ENCODE data around the gene ATP11B. TPM values are rescaled to one million over a fixed set of nuclear protein-coding genes. Genes with fewer than 3 reads are reported as not detected.

Gene ATP11B
- total RNA-seq, 2 donors from 2014 or later, result 100 to 129 TPM

DNA sequence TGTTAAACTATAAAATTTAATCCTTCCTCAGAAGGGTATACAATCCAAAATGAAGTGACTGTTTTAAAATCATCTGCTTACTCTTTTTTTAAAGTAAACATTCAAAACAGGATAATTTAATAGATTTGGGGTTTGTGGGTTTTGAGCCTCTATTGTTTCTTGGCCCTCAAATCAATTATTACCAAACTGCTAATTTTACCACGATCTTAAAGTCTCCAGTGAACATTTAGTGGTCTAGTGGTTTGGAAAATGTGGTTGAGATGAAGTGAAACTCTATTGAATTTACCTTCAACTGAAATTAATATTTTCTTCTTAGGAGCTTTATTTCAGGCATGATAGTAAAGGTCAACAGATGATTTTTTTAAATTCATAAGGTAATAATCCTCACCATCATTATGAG lies 11.2 kb upstream of the ATP11B start:
- TF ChIP-seq, protein P1, sequence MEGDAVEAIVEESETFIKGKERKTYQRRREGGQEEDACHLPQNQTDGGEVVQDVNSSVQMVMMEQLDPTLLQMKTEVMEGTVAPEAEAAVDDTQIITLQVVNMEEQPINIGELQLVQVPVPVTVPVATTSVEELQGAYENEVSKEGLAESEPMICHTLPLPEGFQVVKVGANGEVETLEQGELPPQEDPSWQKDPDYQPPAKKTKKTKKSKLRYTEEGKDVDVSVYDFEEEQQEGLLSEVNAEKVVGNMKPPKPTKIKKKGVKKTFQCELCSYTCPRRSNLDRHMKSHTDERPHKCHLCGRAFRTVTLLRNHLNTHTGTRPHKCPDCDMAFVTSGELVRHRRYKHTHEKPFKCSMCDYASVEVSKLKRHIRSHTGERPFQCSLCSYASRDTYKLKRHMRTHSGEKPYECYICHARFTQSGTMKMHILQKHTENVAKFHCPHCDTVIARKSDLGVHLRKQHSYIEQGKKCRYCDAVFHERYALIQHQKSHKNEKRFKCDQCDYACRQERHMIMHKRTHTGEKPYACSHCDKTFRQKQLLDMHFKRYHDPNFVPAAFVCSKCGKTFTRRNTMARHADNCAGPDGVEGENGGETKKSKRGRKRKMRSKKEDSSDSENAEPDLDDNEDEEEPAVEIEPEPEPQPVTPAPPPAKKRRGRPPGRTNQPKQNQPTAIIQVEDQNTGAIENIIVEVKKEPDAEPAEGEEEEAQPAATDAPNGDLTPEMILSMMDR (IDR thresholded peaks at IDR 0.05), result no peak
- Histone ChIP-seq H3K4me3 (no peak overlapping the region), H3K36me3 (no peaks in the 10 kb centered on the region), H3K27me3 (no peaks in the 10 kb centered on the region), H3K27ac (no peak overlapping the region), H3K9ac (ENCODE audit: low read depth in 2 of 2, low read length in 2 of 2) (no peak overlapping the region), H3K4me1 (no peaks in the 10 kb centered on the region), H3K9me3 (no peaks in the 10 kb centered on the region)
- intact Hi-C loops (cut with DNase I), result no loop called here
- DNase-seq, result no peak

DNA sequence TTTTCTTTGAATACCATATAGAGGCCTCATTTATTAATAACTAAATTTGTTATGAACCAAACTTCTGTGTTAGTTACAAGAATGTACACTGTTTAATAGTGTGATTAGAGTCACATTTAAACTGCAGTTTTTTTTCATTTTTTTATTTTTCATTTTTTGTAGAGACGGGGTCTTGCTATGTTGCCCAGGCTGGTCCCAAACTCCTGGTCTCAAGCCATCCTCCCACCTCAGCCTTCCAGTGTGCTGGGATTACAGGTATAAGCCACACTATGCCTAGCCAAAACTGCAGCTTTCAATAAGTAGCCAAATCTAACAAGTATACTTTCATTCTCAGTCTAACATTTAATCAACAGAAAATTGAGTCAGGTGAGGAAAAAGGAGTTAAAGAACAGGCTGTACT lies 10.2 kb upstream of the ATP11B start:
- no peaks in the 10 kb centered on the region for H3K36me3 ChIP-seq
- no peaks in the 10 kb centered on the region for H3K27me3 ChIP-seq
- no peak overlapping the region for H3K27ac ChIP-seq
- no peak overlapping the region for H3K9ac ChIP-seq (ENCODE audit: low read depth in 2 of 2, low read length in 2 of 2)
- H3K4me3 ChIP-seq, result no peak overlapping the region
- DNase-seq, result no peak
- TF ChIP-seq, protein P1 (IDR thresholded peaks at IDR 0.05), result no peak
- intact Hi-C loops (cut with DNase I), result no loop called here
- no peaks in the 10 kb centered on the region for H3K4me1 ChIP-seq
- no peaks in the 10 kb centered on the region for H3K9me3 ChIP-seq

DNA sequence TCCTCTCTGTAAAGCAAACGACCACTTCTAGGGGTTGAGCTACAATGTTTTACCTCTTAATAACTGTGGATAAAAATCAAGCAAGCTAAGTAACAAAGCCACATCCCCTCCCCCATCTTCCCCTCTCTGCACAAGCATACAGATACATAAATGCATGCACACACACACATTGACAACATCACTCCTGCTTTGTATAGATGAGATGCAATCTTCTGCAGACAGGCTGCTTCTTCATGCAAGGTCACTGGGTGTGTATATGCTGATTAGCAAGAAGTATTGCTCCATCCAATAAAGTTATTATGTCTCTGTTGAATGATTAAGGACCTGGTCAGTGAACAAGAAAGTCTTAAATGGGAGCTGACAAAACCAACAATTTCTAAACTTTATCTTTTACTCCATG lies 8.8 kb upstream of the ATP11B start:
- TF ChIP-seq, protein P1 (IDR thresholded peaks at IDR 0.05), result no peak
- Histone ChIP-seq H3K27ac (no peak overlapping the region), H3K27me3 (no peaks in the 10 kb centered on the region), H3K36me3 (no peaks in the 10 kb centered on the region), H3K9me3 (no peaks in the 10 kb centered on the region), H3K9ac (ENCODE audit: low read depth in 2 of 2, low read length in 2 of 2) (no peak overlapping the region), H3K4me1 (no peaks in the 10 kb centered on the region), H3K4me3 (no peak overlapping the region)
- no peak for DNase-seq
- intact Hi-C loops (cut with DNase I), result no loop called here

DNA sequence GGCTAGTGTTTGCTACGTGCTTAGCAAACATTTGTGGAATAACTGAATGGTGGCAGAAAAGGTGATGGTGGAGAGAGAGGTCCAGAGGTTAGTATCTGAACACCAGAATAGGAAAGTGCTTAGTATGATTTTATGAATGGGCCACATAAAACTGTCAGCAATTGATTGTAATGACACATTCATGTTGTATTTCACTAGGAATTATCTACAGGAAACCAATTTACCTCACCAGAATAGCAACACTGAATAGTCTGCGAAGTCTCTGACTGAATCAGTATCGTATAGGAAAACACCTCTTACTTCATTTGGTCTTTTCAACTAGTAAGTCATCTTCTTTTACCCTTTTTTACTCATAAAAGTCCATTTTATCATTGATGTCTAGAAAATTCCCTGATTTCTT lies 8.2 kb upstream of the ATP11B start:
- H3K9ac ChIP-seq (ENCODE audit: low read depth in 2 of 2, low read length in 2 of 2), result no peak overlapping the region
- no peak overlapping the region for H3K27ac ChIP-seq
- intact Hi-C loops (cut with DNase I), result no loop called here
- H3K36me3 ChIP-seq, result no peaks in the 10 kb centered on the region
- no peak for DNase-seq
- TF ChIP-seq, protein P1 (IDR thresholded peaks at IDR 0.05), result no peak
- H3K9me3 ChIP-seq, result no peaks in the 10 kb centered on the region
- no peak overlapping the region for H3K4me3 ChIP-seq
- H3K4me1 ChIP-seq, result no peaks in the 10 kb centered on the region
- no peaks in the 10 kb centered on the region for H3K27me3 ChIP-seq

DNA sequence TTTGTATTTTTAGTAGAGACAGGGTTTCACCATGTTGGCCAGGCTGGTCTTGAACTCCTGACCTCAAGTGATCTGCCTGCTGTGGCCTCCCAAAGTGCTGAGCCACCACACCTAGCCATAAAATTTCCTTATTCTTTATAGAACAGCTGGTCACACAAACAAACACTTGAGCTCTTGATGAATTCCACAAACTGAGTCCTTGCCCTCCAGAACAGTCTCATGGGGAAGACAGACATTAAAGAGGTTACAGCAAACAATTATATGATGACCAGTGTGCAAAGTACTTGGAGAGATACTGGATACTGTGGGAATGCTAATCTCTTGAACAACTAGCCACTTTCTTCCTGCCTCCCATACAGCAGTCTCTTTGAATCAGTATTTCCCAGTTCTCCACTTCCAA lies 7.5 kb upstream of the ATP11B start:
- TF ChIP-seq, protein P1 (IDR thresholded peaks at IDR 0.05), result no peak
- H3K9me3 ChIP-seq, result no peaks in the 10 kb centered on the region
- H3K27ac ChIP-seq, result no peak overlapping the region
- intact Hi-C loops (cut with DNase I), result no loop called here
- H3K27me3 ChIP-seq, result no peaks in the 10 kb centered on the region
- H3K36me3 ChIP-seq, result no peaks in the 10 kb centered on the region
- H3K9ac ChIP-seq (ENCODE audit: low read depth in 2 of 2, low read length in 2 of 2), result no peak overlapping the region
- DNase-seq, result no peak
- no peaks in the 10 kb centered on the region for H3K4me1 ChIP-seq
- H3K4me3 ChIP-seq, result no peak overlapping the region
